Fibroblast of lung (primary cell): Measurements from ENCODE around the gene GAGE13.

Experiments
- CTCF ChIP-seq, 2 donors: IDR thresholded peaks in 1 of 2; conservative IDR thresholded peaks in 1 of 2; 1 replicate in 1 of 2; 2 replicates in 1 of 2; pipeline ENCODE4 v1.5.1; 2011 to 2012; ENCODE audit warnings: low read length in 2 of 2, control low read depth in 1 of 2, inconsistent platforms in 1 of 2, low read depth in 1 of 2, mild to moderate bottlenecking in 1 of 2
- EZH2 ChIP-seq: IDR thresholded peaks from 2 replicates; pipeline ENCODE4 v1.5.1; 2012; ENCODE audit warnings: low read length, control low read depth, mild to moderate bottlenecking; ENCODE audit errors: missing control alignments

- TF ChIP-seq CTCF (conservative IDR thresholded peaks at IDR 0.05 in 1 of 2, IDR thresholded peaks at IDR 0.05 in 1 of 2; ENCODE audit: low read depth in 1 of 2, low read length in 2 of 2) (no peak), EZH2 (no peak)
Observed at GRCh38 chrX:49309401-49309981, 21.9 kb upstream of the GAGE13 start.
